GM23338 (cell line): ENCODE data around the gene AUH. TPM values are rescaled to one million over a fixed set of nuclear protein-coding genes. Genes with fewer than 3 reads are reported as not detected.

Source experiments
- ATAC-seq: fragments of 200-7000 bp; cut with Tn5 transposase; 3 replicates; pipeline ENCODE4 v1.9.1; 2020
- DNase-seq: peaks from one replicate; pipeline ENCODE4 v3.0.0-alpha.2; 2015; ENCODE audit warnings: low spot score
- H2AFZ ChIP-seq: fragments of 200-600 bp; sonication (generic); 2 replicates; pipeline ENCODE4 v1.8.0; 2016; ENCODE audit warnings: antibody characterized with exemption, mild to moderate bottlenecking, moderate library complexity
- H3F3A ChIP-seq: fragments of 200-600 bp; sonication (generic); replicated peaks from 2 replicates; pipeline ENCODE4 v1.8.0; 2017; ENCODE audit warnings: antibody characterized with exemption, mixed run types, low read depth
- H3K27ac ChIP-seq: fragments of 200-600 bp; sonication (generic); 2 replicates; pipeline ENCODE4 v1.6.1; 2016; ENCODE audit warnings: low read depth
- H3K27me3 ChIP-seq: fragments of 200-600 bp; sonication (generic); 2 replicates; pipeline ENCODE4 v1.8.0; 2016; ENCODE audit warnings: mild to moderate bottlenecking, mixed run types, moderate library complexity; ENCODE audit not compliant: insufficient read depth
- H3K36me3 ChIP-seq: fragments of 200-600 bp; sonication (generic); 2 replicates; pipeline ENCODE4 v1.8.0; 2016; ENCODE audit warnings: mild to moderate bottlenecking; ENCODE audit not compliant: insufficient read depth
- H3K4me1 ChIP-seq: fragments of 200-600 bp; sonication (generic); 2 replicates; pipeline ENCODE4 v1.8.0; 2016; ENCODE audit warnings: mild to moderate bottlenecking, moderate library complexity; ENCODE audit not compliant: insufficient read depth
- H3K4me2 ChIP-seq: fragments of 200-600 bp; sonication (generic); 2 replicates; pipeline ENCODE4 v1.7.1; 2017; ENCODE audit warnings: mixed run types
- H3K4me3 ChIP-seq: fragments of 200-600 bp; sonication (generic); 2 replicates; pipeline ENCODE4 v1.6.1; 2016; ENCODE audit warnings: mixed run types
- H3K79me2 ChIP-seq: fragments of 200-600 bp; sonication (generic); replicated peaks from 2 replicates; pipeline ENCODE4 v1.8.0; 2017; ENCODE audit warnings: mild to moderate bottlenecking; ENCODE audit not compliant: insufficient read depth
- H3K9me2 ChIP-seq: fragments of 200-600 bp; sonication (generic); 2 replicates; pipeline ENCODE4 v1.8.0; 2017; ENCODE audit not compliant: insufficient read depth
- H4K20me1 ChIP-seq: fragments of 200-600 bp; sonication (generic); replicated peaks from 2 replicates; pipeline ENCODE4 v1.8.0; 2017; ENCODE audit warnings: mild to moderate bottlenecking; ENCODE audit not compliant: insufficient read depth
- H3K27ac Mint-ChIP-seq: 2 replicates; pipeline ENCODE4 v1.8.0; 2020; ENCODE audit warnings: inconsistent platforms, mild to moderate bottlenecking, moderate library complexity, mixed read lengths
- H3K27me3 Mint-ChIP-seq: 3 replicates; pipeline ENCODE4 v1.8.0; 2022; ENCODE audit warnings: low read depth, mild to moderate bottlenecking, moderate library complexity, mixed read lengths, inconsistent platforms; ENCODE audit not compliant: insufficient read depth, poor library complexity
- H3K36me3 Mint-ChIP-seq: 3 replicates; pipeline ENCODE4 v1.8.0; 2021; ENCODE audit warnings: low read depth, mild to moderate bottlenecking, inconsistent platforms, moderate library complexity, mixed read lengths
- H3K4me1 Mint-ChIP-seq: 3 replicates; pipeline ENCODE4 v1.8.0; 2020; ENCODE audit warnings: mild to moderate bottlenecking, inconsistent platforms, mixed read lengths
- H3K4me3 Mint-ChIP-seq: 3 replicates; pipeline ENCODE4 v1.8.0; 2021; ENCODE audit warnings: moderate library complexity, mild to moderate bottlenecking, inconsistent platforms, mixed read lengths
- H3K9me3 Mint-ChIP-seq: 3 replicates; pipeline ENCODE4 v1.8.0; 2020; ENCODE audit warnings: moderate library complexity, mild to moderate bottlenecking, inconsistent platforms, mixed read lengths
- CREB1 ChIP-seq: fragments of 250-450 bp; sonication (Bioruptor Pico); IDR thresholded peaks from 2 replicates; pipeline ENCODE4 v1.5.0; 2020; ENCODE audit warnings: low read depth, mild to moderate bottlenecking, moderate library complexity
- EZH2 ChIP-seq: fragments of 200-600 bp; sonication (generic); IDR thresholded peaks from one replicate; pipeline ENCODE4 v1.8.0; 2017; ENCODE audit warnings: antibody characterized with exemption, mild to moderate bottlenecking, low read depth; ENCODE audit not compliant: unreplicated experiment
- EZH2phosphoT487 ChIP-seq: fragments of 200-600 bp; sonication (generic); IDR thresholded peaks from one replicate; pipeline ENCODE4 v1.8.1; 2018; ENCODE audit warnings: antibody characterized with exemption; ENCODE audit not compliant: unreplicated experiment
- JUNB ChIP-seq: IDR thresholded peaks from one replicate; pipeline ENCODE4 v1.6.1; 2016; ENCODE audit warnings: antibody characterized with exemption; ENCODE audit not compliant: unreplicated experiment
- NANOG ChIP-seq: IDR thresholded peaks from 2 replicates; pipeline ENCODE4 v1.6.1; 2016; ENCODE audit warnings: antibody characterized with exemption, borderline replicate concordance
- POLR2AphosphoS5 ChIP-seq: IDR thresholded peaks from 2 replicates; pipeline ENCODE4 v1.6.1; 2016; ENCODE audit warnings: antibody characterized with exemption, low read depth
- ZNF114 ChIP-seq: fragments of 250-450 bp; sonication (Bioruptor Pico); IDR thresholded peaks from 2 replicates; pipeline ENCODE4 v1.5.0; 2020; ENCODE audit warnings: mild to moderate bottlenecking, moderate library complexity
- ZNF331 ChIP-seq: fragments of 250-450 bp; sonication (Bioruptor Pico); IDR thresholded peaks from 2 replicates; pipeline ENCODE4 v1.5.0; 2020; ENCODE audit warnings: low read depth, mild to moderate bottlenecking, moderate library complexity
- polyA plus RNA-seq: library from polyadenylated mRNA; unstranded; fragments of >200 nt; fragmentation: Nextera tagmentation; extraction: Ambion mirVana; gene quantifications from 2 replicates; pipeline ENCODE4 v1.2.1, GENCODE V29; 2016
- total RNA-seq: library from RNA; depleted of rRNA; stranded (reverse); fragments of >200 nt; shearing (Covaris generic); gene quantifications from 2 replicates; pipeline ENCODE4 v1.2.3, GENCODE V29; 2014
- TF ChIP-seq, protein P1 (sequence below): IDR thresholded peaks from one replicate; pipeline ENCODE4 v1.6.1; 2018; ENCODE audit warnings: antibody characterized with exemption; ENCODE audit not compliant: unreplicated experiment
- TF ChIP-seq, protein P2 (sequence below): fragments of 250-450 bp; sonication (Bioruptor Pico); IDR thresholded peaks from 2 replicates; pipeline ENCODE4 v1.5.0; 2020; ENCODE audit warnings: mild to moderate bottlenecking, moderate library complexity
- TF ChIP-seq, protein P3 (sequence below): IDR thresholded peaks from 2 replicates; pipeline ENCODE4 v1.6.1; 2016; ENCODE audit warnings: antibody characterized with exemption

AUH gene
- total and polyA plus RNA-seq, 2 experiments from 2014 or later, result 28.8 to 34.2 TPM

DNA sequence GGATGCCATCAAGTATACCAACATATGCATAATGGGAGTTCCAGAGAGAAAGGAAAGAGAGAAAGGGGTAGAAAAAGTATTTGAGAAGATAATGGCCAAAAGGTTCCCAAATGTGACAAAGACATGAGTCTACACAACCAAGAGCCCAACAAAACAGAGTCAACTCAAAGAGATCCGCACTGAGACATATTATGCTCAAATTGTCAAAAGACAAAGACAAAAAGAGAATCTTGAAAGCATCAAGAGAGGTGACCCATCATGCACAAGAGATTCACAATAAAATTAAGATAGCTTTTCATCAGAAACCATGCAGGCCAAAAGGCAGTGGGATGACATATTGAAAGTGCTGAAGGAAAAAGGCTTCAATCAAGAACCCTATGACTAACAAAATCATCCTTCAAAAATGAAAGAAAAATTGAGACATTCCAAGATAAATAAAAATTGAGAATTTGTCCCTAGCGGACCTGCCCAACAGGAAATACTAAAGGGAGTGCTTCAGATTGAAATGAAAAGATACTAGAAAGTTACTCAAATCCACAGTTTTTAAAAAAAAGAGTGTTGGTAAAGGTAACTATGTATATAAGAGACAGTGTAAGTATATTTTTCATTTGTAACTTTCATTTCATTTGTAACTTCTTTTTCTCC, 160.9 kb downstream of the AUH start:
- H3K27me3 Mint-ChIP-seq, result no peaks in the 10 kb centered on the region
- H3K27ac Mint-ChIP-seq, result no peak overlapping the region

More for the DNA sequence above, 160.9 kb downstream of the AUH start:
- Mint-ChIP-seq H3K9me3 (peaks cover 6% of the 10 kb centered on the region; the same call in 1 of the 3 replicates), H3K36me3 (peaks cover 16% of the 10 kb centered on the region; the same call in 1 of the 3 replicates), H3K4me1 (peaks cover 16% of the 10 kb centered on the region), H3K4me3 (no peak overlapping the region)
- ATAC-seq, result no peak
- no peaks in the 10 kb centered on the region for H3F3A ChIP-seq
- TF ChIP-seq, protein P1, sequence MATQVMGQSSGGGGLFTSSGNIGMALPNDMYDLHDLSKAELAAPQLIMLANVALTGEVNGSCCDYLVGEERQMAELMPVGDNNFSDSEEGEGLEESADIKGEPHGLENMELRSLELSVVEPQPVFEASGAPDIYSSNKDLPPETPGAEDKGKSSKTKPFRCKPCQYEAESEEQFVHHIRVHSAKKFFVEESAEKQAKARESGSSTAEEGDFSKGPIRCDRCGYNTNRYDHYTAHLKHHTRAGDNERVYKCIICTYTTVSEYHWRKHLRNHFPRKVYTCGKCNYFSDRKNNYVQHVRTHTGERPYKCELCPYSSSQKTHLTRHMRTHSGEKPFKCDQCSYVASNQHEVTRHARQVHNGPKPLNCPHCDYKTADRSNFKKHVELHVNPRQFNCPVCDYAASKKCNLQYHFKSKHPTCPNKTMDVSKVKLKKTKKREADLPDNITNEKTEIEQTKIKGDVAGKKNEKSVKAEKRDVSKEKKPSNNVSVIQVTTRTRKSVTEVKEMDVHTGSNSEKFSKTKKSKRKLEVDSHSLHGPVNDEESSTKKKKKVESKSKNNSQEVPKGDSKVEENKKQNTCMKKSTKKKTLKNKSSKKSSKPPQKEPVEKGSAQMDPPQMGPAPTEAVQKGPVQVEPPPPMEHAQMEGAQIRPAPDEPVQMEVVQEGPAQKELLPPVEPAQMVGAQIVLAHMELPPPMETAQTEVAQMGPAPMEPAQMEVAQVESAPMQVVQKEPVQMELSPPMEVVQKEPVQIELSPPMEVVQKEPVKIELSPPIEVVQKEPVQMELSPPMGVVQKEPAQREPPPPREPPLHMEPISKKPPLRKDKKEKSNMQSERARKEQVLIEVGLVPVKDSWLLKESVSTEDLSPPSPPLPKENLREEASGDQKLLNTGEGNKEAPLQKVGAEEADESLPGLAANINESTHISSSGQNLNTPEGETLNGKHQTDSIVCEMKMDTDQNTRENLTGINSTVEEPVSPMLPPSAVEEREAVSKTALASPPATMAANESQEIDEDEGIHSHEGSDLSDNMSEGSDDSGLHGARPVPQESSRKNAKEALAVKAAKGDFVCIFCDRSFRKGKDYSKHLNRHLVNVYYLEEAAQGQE, result no peak
- TF ChIP-seq POLR2AphosphoS5 (no peak), JUNB (no peak), NANOG (no peak), EZH2phosphoT487 (no peak), ZNF114 (no peak), EZH2 (no peak), CREB1 (CRISPR knock-in tag) (no peak), ZNF331 (CRISPR knock-in tag) (no peak)
- TF ChIP-seq, protein P2, sequence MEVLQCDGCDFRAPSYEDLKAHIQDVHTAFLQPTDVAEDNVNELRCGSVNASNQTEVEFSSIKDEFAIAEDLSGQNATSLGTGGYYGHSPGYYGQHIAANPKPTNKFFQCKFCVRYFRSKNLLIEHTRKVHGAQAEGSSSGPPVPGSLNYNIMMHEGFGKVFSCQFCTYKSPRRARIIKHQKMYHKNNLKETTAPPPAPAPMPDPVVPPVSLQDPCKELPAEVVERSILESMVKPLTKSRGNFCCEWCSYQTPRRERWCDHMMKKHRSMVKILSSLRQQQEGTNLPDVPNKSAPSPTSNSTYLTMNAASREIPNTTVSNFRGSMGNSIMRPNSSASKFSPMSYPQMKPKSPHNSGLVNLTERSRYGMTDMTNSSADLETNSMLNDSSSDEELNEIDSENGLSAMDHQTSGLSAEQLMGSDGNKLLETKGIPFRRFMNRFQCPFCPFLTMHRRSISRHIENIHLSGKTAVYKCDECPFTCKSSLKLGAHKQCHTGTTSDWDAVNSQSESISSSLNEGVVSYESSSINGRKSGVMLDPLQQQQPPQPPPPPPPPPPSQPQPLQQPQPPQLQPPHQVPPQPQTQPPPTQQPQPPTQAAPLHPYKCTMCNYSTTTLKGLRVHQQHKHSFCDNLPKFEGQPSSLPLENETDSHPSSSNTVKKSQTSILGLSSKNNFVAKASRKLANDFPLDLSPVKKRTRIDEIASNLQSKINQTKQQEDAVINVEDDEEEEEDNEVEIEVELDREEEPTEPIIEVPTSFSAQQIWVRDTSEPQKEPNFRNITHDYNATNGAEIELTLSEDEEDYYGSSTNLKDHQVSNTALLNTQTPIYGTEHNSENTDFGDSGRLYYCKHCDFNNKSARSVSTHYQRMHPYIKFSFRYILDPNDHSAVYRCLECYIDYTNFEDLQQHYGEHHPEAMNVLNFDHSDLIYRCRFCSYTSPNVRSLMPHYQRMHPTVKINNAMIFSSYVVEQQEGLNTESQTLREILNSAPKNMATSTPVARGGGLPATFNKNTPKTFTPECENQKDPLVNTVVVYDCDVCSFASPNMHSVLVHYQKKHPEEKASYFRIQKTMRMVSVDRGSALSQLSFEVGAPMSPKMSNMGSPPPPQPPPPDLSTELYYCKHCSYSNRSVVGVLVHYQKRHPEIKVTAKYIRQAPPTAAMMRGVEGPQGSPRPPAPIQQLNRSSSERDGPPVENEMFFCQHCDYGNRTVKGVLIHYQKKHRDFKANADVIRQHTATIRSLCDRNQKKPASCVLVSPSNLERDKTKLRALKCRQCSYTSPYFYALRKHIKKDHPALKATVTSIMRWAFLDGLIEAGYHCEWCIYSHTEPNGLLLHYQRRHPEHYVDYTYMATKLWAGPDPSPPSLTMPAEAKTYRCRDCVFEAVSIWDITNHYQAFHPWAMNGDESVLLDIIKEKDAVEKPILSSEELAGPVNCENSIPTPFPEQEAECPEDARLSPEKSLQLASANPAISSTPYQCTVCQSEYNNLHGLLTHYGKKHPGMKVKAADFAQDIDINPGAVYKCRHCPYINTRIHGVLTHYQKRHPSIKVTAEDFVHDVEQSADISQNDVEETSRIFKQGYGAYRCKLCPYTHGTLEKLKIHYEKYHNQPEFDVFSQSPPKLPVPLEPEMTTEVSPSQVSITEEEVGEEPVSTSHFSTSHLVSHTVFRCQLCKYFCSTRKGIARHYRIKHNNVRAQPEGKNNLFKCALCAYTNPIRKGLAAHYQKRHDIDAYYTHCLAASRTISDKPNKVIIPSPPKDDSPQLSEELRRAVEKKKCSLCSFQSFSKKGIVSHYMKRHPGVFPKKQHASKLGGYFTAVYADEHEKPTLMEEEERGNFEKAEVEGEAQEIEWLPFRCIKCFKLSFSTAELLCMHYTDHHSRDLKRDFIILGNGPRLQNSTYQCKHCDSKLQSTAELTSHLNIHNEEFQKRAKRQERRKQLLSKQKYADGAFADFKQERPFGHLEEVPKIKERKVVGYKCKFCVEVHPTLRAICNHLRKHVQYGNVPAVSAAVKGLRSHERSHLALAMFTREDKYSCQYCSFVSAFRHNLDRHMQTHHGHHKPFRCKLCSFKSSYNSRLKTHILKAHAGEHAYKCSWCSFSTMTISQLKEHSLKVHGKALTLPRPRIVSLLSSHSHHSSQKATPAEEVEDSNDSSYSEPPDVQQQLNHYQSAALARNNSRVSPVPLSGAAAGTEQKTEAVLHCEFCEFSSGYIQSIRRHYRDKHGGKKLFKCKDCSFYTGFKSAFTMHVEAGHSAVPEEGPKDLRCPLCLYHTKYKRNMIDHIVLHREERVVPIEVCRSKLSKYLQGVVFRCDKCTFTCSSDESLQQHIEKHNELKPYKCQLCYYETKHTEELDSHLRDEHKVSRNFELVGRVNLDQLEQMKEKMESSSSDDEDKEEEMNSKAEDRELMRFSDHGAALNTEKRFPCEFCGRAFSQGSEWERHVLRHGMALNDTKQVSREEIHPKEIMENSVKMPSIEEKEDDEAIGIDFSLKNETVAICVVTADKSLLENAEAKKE (CRISPR knock-in tag), result no peak
- TF ChIP-seq, protein P3, sequence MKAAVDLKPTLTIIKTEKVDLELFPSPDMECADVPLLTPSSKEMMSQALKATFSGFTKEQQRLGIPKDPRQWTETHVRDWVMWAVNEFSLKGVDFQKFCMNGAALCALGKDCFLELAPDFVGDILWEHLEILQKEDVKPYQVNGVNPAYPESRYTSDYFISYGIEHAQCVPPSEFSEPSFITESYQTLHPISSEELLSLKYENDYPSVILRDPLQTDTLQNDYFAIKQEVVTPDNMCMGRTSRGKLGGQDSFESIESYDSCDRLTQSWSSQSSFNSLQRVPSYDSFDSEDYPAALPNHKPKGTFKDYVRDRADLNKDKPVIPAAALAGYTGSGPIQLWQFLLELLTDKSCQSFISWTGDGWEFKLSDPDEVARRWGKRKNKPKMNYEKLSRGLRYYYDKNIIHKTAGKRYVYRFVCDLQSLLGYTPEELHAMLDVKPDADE, result no peak
- H2AFZ ChIP-seq, result no peak overlapping the region
- no peak for DNase-seq
- no peaks in the 10 kb centered on the region for H3K27me3 ChIP-seq
- 0 out of 2 replicates have a peak, but pooled peaks cover under 1% of the 10 kb centered on the region for H3K9me2 ChIP-seq
- no peaks in the 10 kb centered on the region; the same call in 1 of the 2 replicates for H3K36me3 ChIP-seq
- H3K27ac ChIP-seq, result no peak overlapping the region
- H4K20me1 ChIP-seq, result no peaks in the 10 kb centered on the region
- H3K4me3 ChIP-seq, result no peak overlapping the region
- peaks cover 14% of the 10 kb centered on the region; the same call in 1 of the 2 replicates for H3K4me1 ChIP-seq
- H3K4me2 ChIP-seq, result no peak overlapping the region
- no peaks in the 10 kb centered on the region for H3K79me2 ChIP-seq
